AG09319 (cell line): ENCODE data around the gene SCLT1.
A peak's percentile ranks its signal among the peaks of the same experiment; 100 is the strongest.

Experiments used
- DNase-seq: peaks from one replicate; pipeline ENCODE4 v3.0.0-alpha.2; 2010; ENCODE audit warnings: low read depth; ENCODE audit errors: extremely low read depth
- TF ChIP-seq, protein P1 (sequence below): IDR thresholded peaks from 2 replicates; pipeline ENCODE4 v1.5.1; 2011; ENCODE audit warnings: low read depth, mild to moderate bottlenecking, inconsistent platforms, low read length, moderate library complexity

Gene SCLT1

DNA sequence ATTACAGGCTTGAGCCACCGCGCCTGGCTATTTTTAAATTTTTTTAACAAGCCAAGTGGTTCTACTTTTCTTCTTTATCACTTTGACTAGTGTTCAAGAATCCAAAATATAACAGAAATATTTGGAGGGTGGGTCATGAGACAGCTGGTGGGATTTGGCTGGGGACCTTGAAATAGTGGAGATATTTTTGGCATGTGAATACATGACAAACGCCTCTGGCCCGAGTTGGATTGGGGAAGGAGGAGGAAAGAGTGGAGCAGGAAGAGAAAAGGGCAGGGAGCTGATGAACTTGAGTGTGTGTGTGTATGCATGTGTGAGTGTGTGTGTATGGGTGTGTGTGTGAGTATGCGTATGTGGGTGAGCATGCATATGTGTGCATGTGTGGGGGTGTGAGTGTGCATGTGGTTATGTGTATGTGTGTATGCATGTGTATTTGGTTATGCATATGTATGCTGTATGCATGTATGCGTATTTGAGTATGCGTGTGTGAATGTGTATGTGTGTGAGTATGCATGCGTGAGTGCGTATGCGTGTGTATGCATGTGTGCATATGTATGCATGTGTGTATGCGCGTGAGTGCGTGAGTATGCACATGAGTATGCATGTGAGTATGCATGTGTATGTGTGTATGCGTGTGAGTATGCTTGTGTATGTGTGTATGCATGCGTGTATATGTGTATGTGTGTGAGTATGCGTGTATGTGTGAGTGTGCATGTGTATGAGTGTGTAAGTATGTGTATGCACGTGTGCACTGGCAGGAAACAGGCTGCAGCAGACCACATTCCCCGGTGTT is 234.3 kb downstream of the SCLT1 start:
- TF ChIP-seq, protein P1, sequence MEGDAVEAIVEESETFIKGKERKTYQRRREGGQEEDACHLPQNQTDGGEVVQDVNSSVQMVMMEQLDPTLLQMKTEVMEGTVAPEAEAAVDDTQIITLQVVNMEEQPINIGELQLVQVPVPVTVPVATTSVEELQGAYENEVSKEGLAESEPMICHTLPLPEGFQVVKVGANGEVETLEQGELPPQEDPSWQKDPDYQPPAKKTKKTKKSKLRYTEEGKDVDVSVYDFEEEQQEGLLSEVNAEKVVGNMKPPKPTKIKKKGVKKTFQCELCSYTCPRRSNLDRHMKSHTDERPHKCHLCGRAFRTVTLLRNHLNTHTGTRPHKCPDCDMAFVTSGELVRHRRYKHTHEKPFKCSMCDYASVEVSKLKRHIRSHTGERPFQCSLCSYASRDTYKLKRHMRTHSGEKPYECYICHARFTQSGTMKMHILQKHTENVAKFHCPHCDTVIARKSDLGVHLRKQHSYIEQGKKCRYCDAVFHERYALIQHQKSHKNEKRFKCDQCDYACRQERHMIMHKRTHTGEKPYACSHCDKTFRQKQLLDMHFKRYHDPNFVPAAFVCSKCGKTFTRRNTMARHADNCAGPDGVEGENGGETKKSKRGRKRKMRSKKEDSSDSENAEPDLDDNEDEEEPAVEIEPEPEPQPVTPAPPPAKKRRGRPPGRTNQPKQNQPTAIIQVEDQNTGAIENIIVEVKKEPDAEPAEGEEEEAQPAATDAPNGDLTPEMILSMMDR: no peak
- DNase-seq: peak; percentile 16

DNA sequence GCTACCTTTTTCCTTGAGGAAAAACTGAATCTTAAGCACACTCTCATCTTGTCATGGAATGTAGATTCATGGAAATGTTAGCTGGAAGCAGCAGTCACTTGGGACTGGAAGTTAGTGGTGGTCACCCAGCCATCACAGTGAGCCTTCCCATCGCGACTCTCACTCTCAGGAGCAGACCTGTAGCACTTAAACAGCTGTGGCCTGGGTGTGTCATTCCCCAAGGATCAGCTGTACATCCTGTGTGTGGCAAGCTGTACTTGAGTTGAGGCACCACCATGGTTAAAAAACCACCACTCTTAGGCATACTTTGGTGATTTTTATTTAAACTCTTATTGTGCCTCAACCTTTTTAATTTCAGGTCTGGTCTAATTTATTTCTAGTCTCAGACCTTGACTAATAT is 237.1 kb downstream of the SCLT1 start:
- no peak for DNase-seq
- TF ChIP-seq, protein P1: no peak

DNA sequence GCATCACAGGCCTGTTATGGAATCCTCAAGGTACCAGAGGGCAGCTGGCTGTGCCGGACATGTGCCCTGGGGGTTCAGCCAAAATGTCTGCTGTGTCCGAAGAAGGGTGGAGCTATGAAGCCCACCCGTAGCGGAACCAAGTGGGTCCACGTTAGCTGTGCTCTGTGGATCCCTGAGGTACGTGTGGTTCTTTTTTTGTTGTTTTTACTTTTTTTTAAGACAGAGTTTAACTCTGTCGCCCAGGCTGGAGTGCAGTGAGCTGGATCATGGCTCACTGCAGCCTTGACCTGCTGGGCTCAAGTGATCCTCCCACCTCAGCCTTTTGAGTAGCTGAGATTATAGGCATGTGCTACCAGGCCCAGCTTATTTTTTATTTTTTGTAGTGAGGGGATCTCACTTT is 237.7 kb downstream of the SCLT1 start:
- TF ChIP-seq, protein P1: no peak
- DNase-seq: no peak

DNA sequence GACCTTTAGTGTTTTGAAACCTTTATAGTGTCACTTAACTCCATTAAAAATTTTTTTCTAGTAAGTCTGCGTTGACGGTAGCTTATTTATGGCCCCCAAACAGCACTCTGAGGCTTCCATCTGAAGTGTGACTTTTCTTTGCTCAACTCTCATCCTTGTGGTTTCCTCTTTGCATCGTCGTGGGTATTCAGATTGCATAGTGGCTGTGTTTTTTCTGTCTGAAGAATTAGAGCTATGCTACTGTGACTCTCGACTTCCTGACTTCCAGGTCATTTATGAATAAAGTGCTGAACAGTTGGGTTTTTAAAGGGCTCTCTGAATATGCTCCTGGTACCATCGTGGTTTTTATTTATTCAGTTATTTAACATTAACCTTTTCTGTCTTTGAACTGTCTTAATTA is 238.9 kb downstream of the SCLT1 start:
- TF ChIP-seq, protein P1: no peak
- DNase-seq: no peak

DNA sequence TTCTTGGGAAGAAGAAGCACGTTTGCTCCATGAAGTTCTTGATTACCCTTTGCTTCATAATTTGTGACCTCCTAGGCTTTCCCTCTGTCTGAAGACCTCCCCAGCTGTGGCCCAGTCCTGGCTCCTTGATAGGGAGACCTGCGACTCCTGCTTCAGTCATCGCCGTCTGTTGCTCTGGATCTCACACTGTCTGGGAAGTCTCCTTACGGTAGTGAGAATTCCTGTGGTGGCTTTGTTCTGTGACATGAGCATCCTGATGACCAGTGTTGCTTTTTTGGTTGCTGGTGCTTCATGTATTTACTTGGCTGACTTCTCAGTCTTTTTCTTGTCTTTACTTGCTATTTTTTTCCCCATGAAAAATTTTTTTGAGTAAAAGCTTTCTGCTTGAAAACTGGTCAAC is 239.6 kb downstream of the SCLT1 start:
- TF ChIP-seq, protein P1: no peak
- no peak for DNase-seq

DNA sequence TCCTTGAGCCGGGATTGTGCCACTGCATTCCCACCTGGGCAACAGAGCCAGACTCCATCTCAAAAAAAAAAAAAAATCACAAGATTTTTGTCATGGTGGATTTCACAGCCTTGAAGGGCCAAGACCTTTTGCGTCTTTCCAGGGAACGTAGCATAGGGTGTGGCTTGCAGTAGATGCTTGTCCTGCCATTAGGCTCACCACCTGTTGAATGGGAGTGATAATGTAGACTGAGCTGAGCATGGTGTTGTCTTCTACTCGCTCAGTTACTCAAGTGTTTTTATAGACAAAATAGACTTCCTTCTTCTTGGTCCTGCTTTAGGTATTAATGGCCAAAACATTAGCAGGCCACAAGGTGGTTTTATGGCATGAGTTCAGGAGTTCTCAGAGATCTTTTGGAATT is 243.1 kb downstream of the SCLT1 start:
- TF ChIP-seq, protein P1: no peak
- no peak for DNase-seq

DNA sequence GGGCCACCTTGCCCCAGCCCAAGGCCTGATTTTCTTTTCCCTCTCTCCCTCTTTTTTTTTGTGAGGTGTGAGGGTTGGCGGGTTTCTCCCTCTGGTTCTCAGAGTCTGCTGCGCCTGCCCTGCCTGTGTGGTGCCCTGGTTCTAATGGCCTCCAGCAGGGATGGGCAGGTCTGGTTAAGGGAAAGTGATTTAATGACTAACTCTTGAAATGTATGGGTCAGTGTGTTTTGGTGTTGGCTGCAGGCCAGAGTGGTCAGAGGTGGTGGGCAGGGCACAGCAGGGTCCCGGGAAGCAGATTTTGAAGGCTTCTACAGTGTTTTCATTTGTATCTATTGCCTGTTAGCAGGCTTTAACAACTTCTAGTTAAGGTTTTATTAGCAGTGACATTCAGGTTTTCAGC is 244.9 kb downstream of the SCLT1 start:
- DNase-seq: no peak
- TF ChIP-seq, protein P1: no peak
